NB4 (cell line): ENCODE data around the gene APOA4.

Experiments used
- CTCF ChIP-seq: IDR thresholded peaks from one replicate; pipeline ENCODE4 v1.5.1; 2012; ENCODE audit warnings: low read depth, low read length
- MYC ChIP-seq: IDR thresholded peaks from 2 replicates; pipeline ENCODE4 v1.6.1; 2011; ENCODE audit warnings: low read depth, low read length
- POLR2A ChIP-seq: IDR thresholded peaks from 2 replicates; pipeline ENCODE4 v1.6.1; 2011; ENCODE audit warnings: mild to moderate bottlenecking; ENCODE audit not compliant: insufficient read length; ENCODE audit errors: extremely low read depth

GRCh38 chr11:116777056-116777455 is 46.0 kb downstream of the APOA4 start:
- no peak for TF ChIP-seq CTCF
- no peak for TF ChIP-seq POLR2A
- TF ChIP-seq MYC, result no peak
